Measurements from ENCODE around the gene ZNF524. TPM values are rescaled to one million over a fixed set of nuclear protein-coding genes. Genes with fewer than 3 reads are reported as not detected.

Gene ZNF524
- polyA plus RNA-seq, 1 donor = 10.0 TPM

Other genes with a start within 250 kb of the ZNF524 start
- 0.15 TPM for gene COX6B2, start 245.6 kb upstream of the ZNF524 start, polyA plus RNA-seq (ENCODE audit: insufficient read length)
- gene GARIN5B, start 237.0 kb upstream of the ZNF524 start, polyA plus RNA-seq (ENCODE audit: insufficient read length) = not detected
- 0.40 TPM for gene IL11, start 229.8 kb upstream of the ZNF524 start, polyA plus RNA-seq (ENCODE audit: insufficient read length)
- not detected for gene TMEM190, start 223.5 kb upstream of the ZNF524 start, polyA plus RNA-seq (ENCODE audit: insufficient read length)
- gene TMEM238, start 216.0 kb upstream of the ZNF524 start, polyA plus RNA-seq (ENCODE audit: insufficient read length) = 0.23 TPM
- 1,731 TPM for gene RPL28, start 214.4 kb upstream of the ZNF524 start, polyA plus RNA-seq (ENCODE audit: insufficient read length)
- gene UBE2S, start 192.5 kb upstream of the ZNF524 start, polyA plus RNA-seq (ENCODE audit: insufficient read length) = 41.0 TPM
- 0.14 TPM for gene SHISA7, start 157.0 kb upstream of the ZNF524 start, polyA plus RNA-seq (ENCODE audit: insufficient read length)
- 36.2 TPM for gene ISOC2, start 138.6 kb upstream of the ZNF524 start, polyA plus RNA-seq (ENCODE audit: insufficient read length)
- gene C19orf85, start 135.5 kb upstream of the ZNF524 start, polyA plus RNA-seq (ENCODE audit: insufficient read length) = not detected
- 4.1 TPM for gene ZNF628, start 123.7 kb upstream of the ZNF524 start, polyA plus RNA-seq (ENCODE audit: insufficient read length)
- 27.0 TPM for gene NAT14, start 115.1 kb upstream of the ZNF524 start, polyA plus RNA-seq (ENCODE audit: insufficient read length)
- gene SSC5D, start 111.9 kb upstream of the ZNF524 start, polyA plus RNA-seq (ENCODE audit: insufficient read length) = 17.3 TPM
- gene SBK2, start 63.2 kb upstream of the ZNF524 start, polyA plus RNA-seq (ENCODE audit: insufficient read length) = 3.1 TPM
- not detected for gene SBK3, start 54.7 kb upstream of the ZNF524 start, polyA plus RNA-seq (ENCODE audit: insufficient read length)
- gene ZNF579, start 19.4 kb upstream of the ZNF524 start, polyA plus RNA-seq (ENCODE audit: insufficient read length) = 12.0 TPM
- gene FIZ1, start 771 bp upstream of the ZNF524 start, polyA plus RNA-seq (ENCODE audit: insufficient read length) = 11.1 TPM
- 7.6 TPM for gene ZNF865, start 5.4 kb downstream of the ZNF524 start, polyA plus RNA-seq (ENCODE audit: insufficient read length)
- 10.0 TPM for gene ZNF784, start 24.3 kb downstream of the ZNF524 start, polyA plus RNA-seq (ENCODE audit: insufficient read length)
- 19.9 TPM for gene ZNF580, start 40.7 kb downstream of the ZNF524 start, polyA plus RNA-seq (ENCODE audit: insufficient read length)
- gene ZNF581, start 43.4 kb downstream of the ZNF524 start, polyA plus RNA-seq (ENCODE audit: insufficient read length) = 30.1 TPM
- 15.1 TPM for gene CCDC106, start 47.9 kb downstream of the ZNF524 start, polyA plus RNA-seq (ENCODE audit: insufficient read length)
- 110 TPM for gene U2AF2, start 54.7 kb downstream of the ZNF524 start, polyA plus RNA-seq (ENCODE audit: insufficient read length)
- gene EPN1, start 74.9 kb downstream of the ZNF524 start, polyA plus RNA-seq (ENCODE audit: insufficient read length) = 82.6 TPM
- gene NLRP9, start 138.1 kb downstream of the ZNF524 start, polyA plus RNA-seq (ENCODE audit: insufficient read length) = not detected
- 2.0 TPM for gene RFPL4A, start 158.8 kb downstream of the ZNF524 start, polyA plus RNA-seq (ENCODE audit: insufficient read length)
- 0.63 TPM for gene RFPL4AL1, start 168.8 kb downstream of the ZNF524 start, polyA plus RNA-seq (ENCODE audit: insufficient read length)
- not detected for gene NLRP11, start 231.7 kb downstream of the ZNF524 start, polyA plus RNA-seq (ENCODE audit: insufficient read length)
- gene NLRP4, start 236.3 kb downstream of the ZNF524 start, polyA plus RNA-seq (ENCODE audit: insufficient read length) = not detected

Measured in forelimb muscle (tissue), 1 donor.